TTC549 (cell line): ENCODE results near the gene ATP8B3.

ENCODE experiments used
- FAIRE-seq: peaks from 2 replicates; lab custom pipeline; 2012; peaks lifted over from hg19 to GRCh38; lab: Jason Lieb, UNC

The ATP8B3 gene

DNA sequence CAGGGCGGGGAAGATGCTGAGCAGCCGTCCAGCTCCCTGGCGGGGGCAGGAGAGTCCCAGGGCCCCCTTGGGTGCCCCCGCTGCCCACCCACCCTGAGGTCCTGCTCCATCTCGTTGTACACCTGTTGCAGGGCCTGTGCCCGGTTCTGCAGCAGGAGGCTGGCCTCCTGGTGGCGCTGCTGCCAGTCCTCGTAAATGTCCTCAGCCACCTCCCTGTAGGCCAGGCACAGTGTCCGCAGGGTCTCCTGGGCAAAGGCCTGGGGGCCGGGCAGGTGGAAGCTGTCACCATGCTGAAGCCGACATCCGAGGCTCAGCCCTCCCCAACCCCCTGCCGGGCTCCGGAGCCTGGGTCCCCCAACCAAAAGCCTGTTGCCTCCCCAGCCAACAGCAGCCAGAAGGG lies 20.2 kb downstream of the ATP8B3 start:
- no peak for FAIRE-seq

DNA sequence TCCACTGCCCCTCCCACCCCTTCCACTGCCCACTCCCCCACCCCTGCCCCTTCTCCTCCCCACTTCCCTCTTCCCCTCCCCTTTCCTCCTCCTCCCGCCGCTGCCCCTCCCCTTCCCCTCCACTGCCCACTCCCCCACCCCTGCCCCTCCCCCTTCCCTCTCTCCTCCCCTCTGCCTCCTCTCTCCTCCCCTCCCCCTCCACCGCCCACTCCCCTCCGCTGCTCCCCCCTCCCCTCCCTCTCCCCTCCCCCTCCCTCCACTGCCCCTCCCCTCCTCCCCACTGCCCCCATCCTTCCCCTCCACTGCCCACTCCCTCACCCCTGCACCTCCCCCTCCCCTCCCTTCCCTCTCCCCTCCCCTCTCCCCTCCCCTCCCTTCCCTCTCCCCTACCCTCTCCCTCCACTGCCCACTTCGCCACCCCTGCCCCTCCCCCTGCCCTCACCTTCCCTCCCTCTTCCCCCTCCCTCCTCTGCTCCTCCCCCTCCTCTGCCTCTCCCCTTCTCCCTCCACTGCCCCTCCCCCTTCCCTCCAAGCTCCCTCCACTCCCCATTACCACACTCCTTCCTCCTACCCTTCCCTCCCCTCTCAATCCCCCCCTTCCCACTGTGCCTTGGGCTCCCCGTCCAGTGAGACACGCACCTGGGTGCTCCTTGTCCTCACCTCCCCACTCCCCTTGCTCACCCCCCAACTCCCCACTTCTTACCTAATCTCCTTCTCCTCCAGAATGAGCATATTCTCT lies 21.9 kb downstream of the ATP8B3 start:
- no peak for FAIRE-seq

DNA sequence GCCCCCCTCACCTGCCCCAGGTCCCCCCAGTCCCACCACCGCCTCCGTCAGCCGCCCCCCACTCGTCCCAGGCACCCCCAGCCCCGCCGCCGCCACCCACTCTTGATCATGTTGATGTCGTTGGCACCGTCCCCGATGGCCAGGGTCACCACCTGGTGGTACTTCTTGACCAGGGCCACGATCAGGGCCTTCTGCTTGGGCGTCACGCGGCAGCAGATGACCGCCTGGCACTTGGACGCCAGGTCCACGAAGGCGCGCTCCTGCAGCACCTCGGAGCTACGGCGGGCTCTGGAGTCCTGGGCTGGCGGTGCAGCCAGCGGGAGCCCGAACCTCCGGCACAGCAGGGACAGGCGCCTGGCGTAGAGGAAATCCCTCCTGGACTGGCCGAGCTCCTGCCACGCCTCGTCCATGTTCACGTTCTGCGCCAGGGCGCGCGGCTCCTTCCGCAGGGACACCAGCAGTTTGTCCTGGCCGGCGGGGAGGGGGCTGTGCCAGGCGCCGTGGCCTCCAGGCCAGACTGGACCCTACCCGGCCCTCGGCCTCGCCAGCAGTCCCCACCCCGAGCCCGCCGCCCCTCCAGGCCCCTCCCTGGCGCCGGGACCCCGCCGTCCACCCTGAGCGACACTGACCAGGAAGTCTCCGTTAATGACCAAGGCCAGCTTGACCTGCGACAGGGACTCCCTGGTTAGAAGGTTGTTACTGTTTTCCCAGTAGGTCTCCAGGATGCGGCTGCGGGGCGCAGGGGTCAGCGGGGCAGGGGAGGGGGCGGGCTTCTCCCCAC lies 22.6 kb downstream of the ATP8B3 start:
- no peak for FAIRE-seq

DNA sequence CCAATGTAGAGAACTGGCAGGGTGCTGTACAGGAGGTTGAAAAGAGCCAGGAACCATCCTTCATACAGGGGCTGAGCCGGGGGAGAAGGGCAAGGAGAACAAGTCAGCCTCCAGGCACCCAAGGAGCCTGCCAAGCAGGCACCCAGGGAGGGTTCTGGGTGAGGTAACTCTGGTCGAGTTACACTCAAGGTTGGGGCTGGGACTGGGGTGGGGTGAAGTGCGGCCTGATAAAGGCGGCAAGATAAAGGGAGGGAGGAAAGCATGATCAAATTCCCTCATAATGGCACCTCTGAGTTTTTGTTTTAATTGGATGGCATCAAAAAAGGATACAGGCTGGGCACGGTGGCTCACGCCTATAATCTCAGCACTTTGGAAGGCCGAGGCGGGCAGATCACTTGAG lies 25.0 kb downstream of the ATP8B3 start:
- no peak for FAIRE-seq

DNA sequence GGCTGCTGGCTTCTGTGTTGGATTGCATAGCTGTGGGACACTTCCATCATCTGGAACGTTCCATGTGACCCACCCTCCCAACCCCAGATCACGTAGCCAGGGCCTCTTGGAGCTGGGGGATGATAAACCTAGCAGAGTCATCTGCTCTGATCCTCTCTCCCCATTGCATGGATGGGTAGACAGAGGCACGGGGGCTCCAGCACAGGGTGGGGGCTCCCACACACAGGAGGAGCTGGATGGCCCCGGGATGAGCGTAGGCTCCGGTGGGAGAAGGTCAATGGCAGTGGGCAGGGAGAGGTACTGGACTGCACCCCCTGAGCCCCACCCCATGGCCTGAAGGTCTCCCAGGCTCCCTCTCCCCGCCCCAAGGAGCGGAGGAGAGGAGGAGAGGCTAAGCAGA lies 25.4 kb downstream of the ATP8B3 start:
- FAIRE-seq, result no peak

GRCh38 chr19:1785310-1785709 lies 26.8 kb downstream of the ATP8B3 start:
- no peak for FAIRE-seq

- no peak for FAIRE-seq
These were observed 28.2 kb downstream of the ATP8B3 start for GRCh38 chr19:1783874-1784273.

DNA sequence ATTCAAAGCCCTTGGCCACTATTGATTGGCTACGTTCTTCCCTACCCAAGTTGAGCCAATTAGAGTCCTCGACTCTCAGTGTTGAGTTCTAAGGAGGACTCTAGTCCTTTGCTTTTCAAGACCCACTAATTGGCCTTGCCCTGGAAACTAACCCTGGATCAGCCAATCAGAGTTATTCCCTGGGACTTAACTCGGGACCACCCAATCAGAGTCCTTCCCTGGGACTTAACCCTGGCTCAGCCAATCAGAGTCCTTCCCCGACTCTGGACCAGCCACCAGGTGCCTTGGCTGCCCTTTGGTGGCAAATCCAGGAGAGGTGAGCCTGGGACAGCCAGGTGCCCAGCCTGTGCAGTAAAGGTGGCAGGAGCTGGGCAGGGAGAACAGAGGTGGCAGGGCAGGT lies 28.7 kb downstream of the ATP8B3 start:
- no peak for FAIRE-seq

GRCh38 chr19:1782521-1782920 lies 29.6 kb downstream of the ATP8B3 start:
- FAIRE-seq, result no peak

GRCh38 chr19:1780272-1780958 lies 31.7 kb downstream of the ATP8B3 start:
- FAIRE-seq, result no peak

DNA sequence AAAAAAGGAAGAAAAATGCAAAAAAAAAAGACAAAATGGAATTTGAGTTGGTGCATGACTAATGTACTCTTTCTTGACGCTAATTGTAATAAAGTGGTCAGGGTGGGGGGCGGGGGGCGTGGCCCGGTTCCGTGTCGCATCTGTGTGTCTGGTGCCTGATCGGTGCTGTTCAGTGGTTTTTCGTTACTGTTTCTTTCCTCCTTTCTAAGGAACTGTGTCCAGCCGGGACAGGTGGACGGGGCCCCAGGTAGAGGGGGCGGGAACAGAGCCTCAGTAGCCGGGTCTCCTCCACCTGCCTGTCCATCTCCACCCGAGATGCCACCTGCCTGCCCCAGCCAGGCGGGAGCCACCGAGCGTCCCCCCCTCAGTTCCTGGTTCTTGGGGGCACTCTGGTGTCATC lies 32.5 kb downstream of the ATP8B3 start:
- FAIRE-seq, result no peak

DNA sequence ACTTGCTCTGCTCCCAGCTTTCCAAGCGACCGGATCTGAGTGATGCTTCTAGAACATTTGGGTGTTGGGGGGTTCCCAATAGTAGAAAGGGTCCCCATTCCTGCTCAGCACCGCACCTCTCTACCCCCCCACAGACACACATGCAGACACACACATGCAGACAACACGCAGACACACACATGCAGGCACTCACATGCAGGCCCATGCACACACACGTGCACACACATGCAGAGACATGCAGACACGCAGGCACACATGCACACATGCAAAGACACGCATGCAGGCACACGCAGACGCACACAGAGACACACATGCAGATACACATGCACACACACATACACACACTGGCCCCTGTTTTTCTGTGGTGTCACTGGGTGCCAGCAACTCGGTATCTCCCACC lies 34.9 kb downstream of the ATP8B3 start:
- FAIRE-seq, result no peak

DNA sequence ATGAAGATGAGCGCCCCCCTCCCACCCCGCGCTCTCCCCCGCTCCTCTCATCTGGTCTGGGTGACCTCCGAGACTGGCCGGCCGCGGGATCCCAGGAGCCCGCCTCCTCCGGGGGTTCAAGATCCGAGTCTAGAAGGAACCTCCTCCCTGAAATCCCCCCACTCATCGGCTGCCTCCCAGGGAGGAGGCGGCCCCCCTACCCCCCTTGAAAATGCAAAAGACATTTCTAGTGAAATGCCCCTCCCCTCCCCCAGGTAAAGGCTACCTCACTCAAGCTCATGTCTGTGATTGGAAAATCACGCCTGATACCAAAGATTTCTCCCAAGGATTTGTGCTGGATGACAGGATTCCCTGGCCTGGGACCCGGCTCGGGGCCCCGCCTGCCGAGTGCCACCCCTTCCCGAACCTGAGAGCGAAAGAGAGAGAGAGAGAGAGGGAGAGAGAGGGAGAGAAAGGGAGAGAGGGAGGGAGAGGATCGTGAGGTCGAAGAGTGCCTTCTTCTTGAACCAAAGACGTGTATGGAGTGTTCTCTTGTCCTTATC lies 35.4 kb downstream of the ATP8B3 start:
- FAIRE-seq, result no peak

- FAIRE-seq, result no peak
These were observed 36.0 kb downstream of the ATP8B3 start for GRCh38 chr19:1775951-1776605.

DNA sequence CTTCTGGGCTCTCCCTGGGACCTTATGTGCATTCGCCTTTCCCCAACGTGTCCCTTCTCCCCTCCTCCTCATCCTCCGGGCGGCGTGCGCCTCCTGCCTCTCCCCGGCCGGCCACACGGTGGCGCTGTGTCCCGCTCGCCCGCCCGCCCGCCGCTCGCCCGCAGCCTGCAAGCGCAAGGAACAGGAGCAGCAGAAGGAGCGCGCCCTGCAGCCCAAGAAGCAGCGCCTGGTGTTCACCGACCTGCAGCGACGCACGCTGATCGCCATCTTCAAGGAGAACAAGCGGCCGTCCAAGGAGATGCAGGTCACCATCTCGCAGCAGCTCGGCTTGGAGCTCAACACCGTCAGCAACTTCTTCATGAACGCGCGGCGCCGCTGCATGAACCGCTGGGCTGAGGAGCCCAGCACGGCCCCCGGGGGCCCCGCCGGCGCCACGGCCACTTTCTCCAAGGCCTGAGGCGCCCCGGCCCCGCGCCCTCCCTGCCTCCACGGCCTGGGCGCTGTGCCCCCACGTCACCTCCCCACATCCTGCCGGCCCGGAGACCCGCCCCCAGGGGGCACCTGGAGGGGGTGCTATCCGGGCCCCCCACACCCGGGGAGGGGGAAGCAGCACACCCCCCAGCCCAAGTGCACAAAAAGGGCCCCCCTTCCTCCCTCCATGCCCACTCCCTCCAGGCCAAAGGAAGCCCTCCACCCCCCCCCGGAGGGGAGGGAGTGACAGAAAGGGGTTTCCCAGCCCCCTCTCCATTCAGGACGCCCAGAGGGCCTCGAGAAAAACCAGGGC lies 36.9 kb downstream of the ATP8B3 start:
- no peak for FAIRE-seq

- no peak for FAIRE-seq
These were observed 38.9 kb downstream of the ATP8B3 start for GRCh38 chr19:1773184-1773583.

DNA sequence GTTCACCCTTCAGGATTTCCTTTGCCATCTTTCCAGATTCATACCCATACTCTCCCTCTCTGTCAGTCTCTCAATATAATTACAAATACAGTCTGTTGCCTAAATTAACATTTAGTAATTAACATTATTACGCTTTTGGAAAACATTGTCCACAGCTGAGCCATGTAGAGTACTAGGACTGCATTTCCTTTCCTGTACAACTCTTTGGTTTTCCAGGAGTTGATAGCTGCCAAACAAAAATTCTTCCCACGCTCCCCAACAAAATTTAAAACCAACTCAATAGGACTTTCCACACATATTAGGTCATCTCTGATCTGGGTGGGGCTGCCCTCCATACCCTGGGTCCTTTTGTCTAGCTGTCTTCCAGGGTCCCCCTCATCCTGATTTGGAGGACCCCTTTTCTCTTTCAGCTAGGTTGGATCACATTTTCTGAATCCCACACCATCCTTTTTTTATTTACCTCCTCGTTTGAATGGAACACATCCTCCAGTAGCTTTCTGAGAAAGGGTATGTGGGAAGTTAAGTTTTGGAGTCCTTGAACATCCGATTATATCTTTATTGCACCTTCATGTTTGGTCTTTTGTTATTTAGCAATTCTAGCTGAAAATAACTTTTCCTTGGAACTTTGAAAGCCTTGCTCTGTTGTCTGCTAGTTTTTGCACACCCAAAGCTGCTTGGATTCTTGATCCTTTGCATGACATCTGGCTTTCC lies 41.1 kb downstream of the ATP8B3 start:
- no peak for FAIRE-seq

DNA sequence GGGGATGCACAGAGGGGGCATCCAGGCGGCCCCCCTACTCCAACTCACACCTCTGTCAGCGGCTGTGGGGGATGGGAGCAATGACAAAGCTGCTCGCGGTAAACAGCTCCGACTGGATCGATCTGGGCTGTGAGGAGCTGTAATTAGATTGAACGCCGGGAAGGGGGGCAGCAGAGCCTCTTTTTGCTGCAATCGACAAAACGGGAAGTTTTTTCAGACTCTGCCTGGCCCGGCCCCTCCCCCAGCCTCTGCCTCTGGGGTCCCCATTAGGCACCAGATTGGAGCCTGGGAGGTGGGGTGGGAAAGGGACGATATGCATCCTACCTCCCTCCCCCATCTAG lies 42.5 kb downstream of the ATP8B3 start:
- no peak for FAIRE-seq

DNA sequence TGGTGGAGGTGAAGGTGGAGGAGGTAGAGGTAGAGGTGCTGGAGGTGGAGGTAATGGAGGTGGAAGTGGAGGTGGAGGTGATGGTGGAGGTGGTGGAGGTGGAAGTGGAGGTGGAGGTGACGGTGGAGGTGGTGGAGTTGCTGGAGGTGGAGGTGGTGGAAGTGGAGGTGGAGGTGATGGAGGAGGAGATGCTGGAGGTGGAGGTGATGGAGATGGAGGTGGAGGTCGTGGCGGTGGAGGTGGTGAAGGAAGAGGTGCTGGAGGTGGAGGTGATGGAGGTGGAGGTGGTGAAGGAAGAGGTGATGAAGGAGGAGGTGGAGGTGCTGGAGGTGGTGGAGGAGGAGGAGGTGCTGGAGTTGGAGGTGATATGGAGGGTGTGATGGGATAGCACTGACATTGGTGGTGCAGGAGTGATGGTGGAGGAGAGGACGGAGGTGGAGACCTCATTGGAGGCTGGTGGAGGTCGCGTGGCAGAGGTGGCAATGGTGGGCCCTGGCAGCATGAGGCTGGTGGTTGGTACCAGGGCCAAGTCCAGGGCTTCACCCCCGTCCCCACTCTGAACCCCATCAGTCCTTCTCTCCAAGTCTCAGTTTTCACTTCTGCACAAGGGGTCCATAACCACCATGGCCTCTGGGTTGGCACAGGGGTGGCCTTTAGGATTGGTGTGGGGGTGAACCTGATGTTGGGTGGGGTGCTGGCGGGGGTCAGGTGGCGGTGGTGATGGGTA lies 43.0 kb downstream of the ATP8B3 start:
- FAIRE-seq, result no peak

DNA sequence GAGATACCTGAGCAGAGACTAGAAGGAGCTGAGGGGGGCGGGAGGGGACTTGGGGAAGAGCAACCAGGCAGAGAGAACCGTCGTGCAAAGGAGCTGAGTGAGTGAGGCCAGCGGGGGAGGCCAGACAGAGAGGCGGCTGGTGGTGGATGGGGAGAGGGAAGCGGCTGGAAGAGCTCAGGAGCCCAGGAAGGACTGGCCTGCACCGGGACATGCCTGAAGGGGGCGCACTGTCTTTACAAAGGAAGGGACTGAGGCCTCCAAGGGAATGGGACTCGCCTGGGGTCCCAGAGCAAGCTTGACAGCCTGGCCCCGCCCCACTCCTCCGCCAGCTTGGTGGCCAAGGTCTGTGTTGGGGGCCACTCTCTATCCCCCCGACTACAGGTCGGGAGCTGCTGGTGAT lies 43.8 kb downstream of the ATP8B3 start:
- no peak for FAIRE-seq
